Activated T-cell treated with anti-CD3 and anti-CD28 coated beads for 24 hours (primary cell): Measurements from ENCODE around the gene PKMYT1.
"Not testable (repeated sequence)": the region's sequence is repeated elsewhere in the genome, so short reads cannot be mapped to it uniquely, and the experiment has no call there.

ENCODE experiments used
- DNase-seq: peaks from one replicate; pipeline ENCODE4 v3.0.0-alpha.2; 2020; ENCODE audit warnings: low read depth

Gene PKMYT1

DNA sequence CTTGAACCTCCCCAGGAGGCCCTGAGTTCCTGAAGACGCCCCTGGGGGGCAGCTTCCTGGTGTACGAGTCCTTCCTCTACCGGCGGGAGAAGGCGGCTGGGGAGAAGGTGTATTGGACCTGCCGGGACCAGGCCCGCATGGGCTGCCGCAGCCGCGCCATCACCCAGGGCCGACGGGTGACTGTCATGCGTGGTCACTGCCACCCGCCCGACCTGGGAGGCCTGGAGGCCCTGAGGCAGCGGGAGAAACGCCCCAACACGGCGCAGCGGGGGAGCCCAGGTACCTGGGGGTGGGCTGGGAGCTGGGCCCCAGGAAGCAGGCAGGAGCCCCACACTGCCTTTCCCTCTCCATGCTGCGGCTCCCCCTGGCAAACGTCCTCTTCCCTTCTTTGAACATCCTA lies 46.5 kb downstream of the PKMYT1 start:
- DNase-seq, result no peak

DNA sequence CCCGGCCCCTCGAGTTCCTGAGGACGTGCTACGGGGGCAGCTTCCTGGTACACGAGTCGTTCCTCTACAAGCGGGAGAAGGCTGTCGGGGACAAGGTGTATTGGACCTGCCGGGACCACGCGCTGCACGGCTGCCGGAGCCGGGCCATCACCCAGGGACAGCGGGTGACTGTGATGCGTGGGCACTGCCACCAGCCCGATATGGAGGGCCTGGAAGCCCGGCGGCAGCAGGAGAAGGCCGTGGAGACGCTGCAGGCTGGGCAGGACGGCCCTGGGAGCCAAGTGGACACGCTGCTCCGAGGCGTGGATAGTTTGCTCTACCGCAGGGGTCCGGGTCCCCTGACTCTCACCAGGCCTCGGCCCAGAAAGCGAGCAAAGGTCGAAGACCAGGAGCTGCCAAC lies 47.1 kb downstream of the PKMYT1 start:
- DNase-seq, result no peak

DNA sequence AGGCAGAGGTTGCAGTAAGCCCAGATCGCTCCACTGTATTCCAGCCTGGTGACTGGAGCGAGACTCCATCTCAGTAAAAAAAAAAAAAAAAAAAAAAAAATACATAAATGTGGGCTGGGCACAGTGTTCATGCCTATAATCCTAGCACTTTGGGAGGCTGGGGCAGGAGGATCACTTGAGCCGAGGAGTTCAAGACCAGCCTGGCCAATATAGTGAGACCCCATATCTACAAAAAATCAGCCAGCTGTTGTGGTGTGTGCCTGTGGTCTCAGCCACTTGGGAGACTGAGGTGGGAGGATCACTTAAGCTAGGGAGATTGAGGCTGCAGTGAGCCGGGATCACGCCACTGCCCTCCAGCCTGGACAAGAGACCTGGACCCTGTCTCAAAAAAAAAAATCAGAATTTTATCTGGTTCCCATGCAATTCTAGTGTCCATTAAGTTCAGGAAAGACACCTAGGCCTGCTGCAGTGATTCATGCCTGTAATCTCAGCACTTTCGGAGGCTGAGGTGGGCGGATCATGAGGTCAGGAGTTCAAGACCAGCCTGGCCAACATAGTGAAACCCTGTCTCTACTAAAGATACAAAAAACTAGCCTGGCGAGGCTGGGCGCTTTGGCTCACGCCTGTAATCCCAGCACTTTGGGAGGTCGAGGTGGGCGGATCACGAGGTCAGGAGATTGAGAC lies 48.9 kb downstream of the PKMYT1 start:
- DNase-seq, result not testable (repeated sequence)

DNA sequence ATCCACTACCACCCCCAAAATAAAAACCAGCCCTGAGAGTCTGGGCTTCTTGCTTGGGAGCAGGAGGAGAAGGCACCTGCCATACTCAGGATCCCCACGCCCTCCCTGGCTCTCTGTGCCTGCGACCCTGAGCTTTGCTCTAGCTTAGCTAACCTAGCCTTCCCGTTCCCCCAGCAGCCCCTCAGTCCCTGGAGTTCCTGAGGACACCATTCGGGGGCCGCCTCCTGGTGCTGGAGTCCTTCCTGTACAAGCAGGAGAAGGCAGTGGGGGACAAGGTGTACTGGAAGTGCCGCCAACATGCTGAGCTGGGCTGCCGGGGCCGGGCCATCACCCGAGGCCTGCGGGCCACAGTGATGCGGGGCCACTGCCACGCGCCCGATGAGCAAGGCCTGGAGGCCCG lies 50.0 kb downstream of the PKMYT1 start:
- no peak for DNase-seq

DNA sequence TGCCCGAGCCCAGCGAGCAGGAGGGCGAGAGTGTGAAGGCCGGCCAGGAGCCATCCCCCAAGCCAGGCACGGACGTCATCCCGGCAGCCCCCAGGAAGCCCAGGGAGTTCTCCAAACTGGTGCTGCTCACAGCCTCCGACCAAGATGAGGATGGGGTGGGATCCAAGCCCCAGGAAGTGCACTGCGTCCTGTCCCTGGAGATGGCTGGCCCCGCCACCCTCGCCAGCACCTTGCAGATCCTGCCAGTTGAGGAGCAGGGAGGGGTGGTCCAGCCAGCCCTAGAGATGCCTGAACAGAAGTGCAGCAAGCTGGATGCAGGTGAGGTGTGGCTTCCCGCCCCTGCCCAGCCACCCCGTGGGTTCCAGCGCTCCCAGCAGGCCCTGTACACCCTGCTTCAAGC lies 50.6 kb downstream of the PKMYT1 start:
- no peak for DNase-seq

DNA sequence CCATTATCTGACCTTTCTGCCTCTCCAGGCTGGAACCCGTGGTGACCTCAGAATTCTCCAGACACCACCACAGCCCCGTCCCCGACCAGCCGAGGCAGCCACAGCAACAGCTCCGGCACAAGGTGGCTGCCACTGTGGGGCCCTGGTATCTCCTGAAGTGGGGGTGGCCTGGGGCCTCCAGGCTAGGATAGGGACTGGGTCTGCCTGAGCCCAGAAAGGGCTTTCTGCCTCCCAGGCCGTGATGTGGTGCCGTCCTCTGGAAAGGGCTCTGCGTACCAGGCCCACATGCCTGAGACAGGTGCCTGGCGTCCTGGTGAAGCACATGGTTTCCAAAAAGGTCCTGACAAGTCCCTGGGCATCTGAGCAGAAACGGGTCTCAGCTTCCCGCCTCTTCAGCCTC lies 51.5 kb downstream of the PKMYT1 start:
- DNase-seq, result no peak

DNA sequence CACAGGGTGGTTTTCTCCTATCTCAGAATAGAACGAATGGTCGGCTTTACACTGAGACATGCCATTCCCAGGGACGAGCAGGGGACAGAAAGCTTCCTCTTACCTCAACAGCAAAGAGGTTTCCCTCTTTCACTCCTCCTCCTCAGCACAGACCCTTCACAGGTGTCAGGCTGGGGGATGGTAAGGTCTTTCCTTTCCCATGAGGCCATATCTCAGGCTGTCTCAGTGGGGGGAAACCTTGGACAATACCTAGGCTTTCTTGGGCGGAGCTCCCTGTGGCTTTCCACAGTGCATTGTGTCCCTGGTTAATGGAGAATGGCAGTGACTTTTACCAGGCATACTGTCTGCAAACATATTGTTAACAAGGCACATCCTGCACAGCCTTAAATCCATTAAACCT lies 52.1 kb downstream of the PKMYT1 start:
- DNase-seq, result not testable (repeated sequence)

DNA sequence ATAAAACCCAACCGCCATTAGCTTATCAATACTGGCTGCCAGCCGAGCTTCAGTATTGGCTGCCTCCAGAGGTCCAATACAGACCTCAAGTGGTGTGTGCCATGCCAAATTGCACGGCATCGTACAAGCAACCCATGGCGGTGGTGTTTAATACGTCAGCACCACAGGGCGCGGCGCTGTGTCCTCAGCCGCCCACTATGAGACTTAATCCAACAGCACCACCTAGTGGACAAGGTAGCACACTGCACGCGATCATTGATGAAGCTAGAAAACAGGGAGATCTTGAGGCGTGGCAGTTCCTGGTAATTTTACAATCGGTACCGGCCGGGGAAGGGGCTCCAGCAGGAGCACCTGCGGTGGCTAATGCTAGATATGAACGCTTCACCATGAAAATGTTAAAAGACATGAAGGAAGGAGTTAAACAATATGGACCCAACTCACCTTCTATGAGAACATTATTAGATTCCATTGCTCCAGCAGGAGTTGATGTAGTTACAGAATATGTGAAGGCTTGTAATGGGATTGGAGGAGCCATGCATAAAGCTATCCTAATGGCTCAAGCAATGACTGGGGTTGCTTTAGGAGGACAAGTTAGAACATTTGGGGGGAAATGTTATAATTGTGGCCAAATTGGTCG lies 53.1 kb downstream of the PKMYT1 start:
- peak; percentile 86 for DNase-seq

DNA sequence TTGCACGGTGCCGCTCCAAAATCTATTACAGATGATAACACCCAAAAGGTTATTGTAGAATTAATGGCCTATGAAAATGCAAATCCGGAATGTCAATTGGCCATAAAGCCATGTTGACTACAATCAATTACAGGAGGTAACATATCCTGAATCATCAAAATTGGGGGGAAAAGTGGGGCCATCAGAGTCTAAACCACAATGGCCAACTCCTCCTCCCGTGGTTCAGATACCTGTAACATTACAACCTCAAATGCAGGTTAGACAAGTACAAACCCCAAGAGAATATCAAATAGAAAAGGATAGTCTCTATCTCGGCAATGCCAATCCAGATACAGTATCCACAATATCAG lies 53.6 kb downstream of the PKMYT1 start:
- DNase-seq, result no peak

DNA sequence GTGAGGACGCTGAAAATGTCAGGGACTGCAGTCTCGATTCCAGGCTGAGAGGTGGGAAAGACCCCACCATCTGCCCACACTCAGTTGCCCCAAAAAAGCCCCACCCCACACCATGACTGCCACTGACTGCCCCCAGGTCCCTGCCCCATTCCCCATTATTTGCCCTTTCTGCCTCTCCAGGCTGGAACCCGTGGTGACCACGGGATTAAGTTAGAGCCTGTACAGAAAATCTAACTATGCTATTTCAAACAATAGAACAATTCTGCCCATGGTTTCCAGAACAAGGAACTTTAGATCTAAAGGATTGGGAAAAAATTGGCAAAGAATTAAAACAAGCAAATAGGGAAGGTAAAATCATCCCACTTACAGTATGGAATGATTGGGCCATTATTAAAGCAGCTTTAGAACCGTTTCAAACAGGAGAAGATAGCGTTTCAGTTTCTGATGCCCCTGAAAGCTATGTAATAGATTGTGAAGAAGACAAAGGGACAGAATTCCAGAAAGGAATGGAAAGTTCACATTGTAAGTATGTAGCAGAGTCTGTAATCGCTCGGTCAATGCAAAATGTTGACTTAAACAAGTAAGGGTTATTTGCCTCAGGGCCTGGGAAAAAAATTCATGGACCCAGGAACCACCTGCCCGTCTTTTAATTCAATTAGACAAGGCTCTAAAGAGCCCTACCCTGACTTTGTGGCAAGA lies 54.1 kb downstream of the PKMYT1 start:
- DNase-seq, result no peak

DNA sequence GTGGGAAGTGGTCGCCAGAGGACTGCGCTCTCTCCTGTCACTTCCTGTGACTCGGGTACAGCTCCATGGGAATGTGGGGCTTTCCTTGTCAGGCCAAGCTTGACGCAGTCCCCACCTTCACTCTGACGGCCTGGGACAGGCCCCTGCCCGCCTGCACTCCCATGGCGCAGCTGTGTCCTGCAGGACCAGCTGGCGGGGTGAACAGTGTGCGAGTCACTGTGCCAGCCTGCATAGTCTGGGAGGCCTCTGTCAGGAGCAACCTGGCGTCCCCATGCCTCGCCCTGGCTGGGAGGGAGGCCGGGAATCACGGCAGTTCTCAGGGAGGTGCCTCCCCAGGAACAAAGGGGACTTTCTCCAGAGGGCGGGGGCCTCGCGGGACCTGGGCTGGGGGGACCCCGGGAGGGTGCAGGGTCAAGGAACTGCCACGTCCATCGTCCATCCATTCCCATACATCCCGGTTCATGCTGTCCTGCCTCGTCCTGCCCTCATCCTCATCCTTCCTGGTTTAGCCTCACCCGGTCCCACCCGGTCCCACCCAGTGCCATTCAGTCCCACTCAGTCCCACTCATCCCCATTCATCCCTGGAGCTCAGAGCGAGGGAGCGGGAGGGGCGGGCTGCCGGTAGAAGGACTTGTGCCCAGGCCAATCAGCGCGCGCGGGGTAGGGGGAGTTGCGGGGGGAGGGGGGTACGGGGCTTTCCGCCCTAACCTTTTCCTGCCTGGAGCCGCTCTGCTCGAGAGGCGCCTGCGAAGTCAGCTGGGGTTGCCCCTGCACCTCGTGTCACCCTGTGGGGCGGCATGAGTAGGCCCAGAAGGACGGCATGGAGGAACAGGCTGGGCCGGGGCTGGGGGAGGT lies 55.1 kb downstream of the PKMYT1 start:
- DNase-seq, result no peak

DNA sequence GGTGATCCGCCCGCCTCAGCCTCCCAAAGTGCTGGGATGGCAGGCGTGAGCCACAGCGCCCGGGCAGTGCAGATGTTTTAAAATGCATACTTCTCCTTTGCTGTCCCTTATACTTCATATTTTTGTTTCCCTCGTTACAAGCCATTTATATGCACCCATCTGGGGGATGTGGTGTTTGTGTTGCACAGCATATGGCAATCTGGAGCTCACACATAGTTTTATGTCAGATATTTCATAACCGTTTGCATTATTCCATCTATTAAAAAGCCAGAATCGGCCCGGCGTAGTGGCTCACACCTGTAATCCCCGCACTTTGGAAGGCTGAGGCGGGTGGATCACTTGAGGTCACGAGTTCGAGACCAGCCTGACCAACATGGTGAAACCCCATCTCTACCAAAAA lies 56.8 kb downstream of the PKMYT1 start:
- no peak for DNase-seq
